Endothelial cell of umbilical vein (primary cell): Measurements from ENCODE around the gene BUD13. TPM values are rescaled to one million over a fixed set of nuclear protein-coding genes. Genes with fewer than 3 reads are reported as not detected.

ENCODE experiments used
- BruUV-seq: library from RNA; stranded (reverse); fragments of 400-500 nt; replicated peaks from 2 replicates; lab custom pipeline; 2021; lab: Mats Ljungman, UMichigan
- CTCF ChIA-PET: fragments of 300-600, 350-600 bp; sonication (Branson Sonifier 250); formaldehyde crosslinking; loops from one replicate; lab custom pipeline; 2021; ENCODE audit warnings: antibody characterized with exemption, inconsistent platforms; lab: Charles Lee
- POLR2A ChIA-PET: fragments of 300-600, 350-600 bp; sonication (Branson Sonifier 250); formaldehyde crosslinking; loops from one replicate; lab custom pipeline; 2021; ENCODE audit warnings: antibody characterized with exemption, inconsistent platforms; lab: Charles Lee
- DNase-seq: peaks from one replicate; pipeline ENCODE4 v3.0.0-alpha.2; 2011; ENCODE audit warnings: low read depth, low spot score
- FAIRE-seq: peaks from 2 replicates; lab custom pipeline; 2011; peaks lifted over from hg19 to GRCh38; lab: Jason Lieb, UNC
- H2AFZ ChIP-seq: 2 replicates; pipeline ENCODE4 v1.6.0; 2012; ENCODE audit warnings: low read depth, low read length, control low read depth, inconsistent platforms
- H3K27ac ChIP-seq: 2 replicates; pipeline ENCODE4 v1.5.1; 2011; ENCODE audit warnings: low read depth, mild to moderate bottlenecking, control low read depth, low read length, moderate library complexity; ENCODE audit not compliant: insufficient read depth
- H3K27me3 ChIP-seq, 2 experiments: 2 replicates each; pipeline versions ENCODE4 v1.6.0 to v1.6.1; 2011; ENCODE audit warnings: low read length in 2 of 2, mixed read lengths in 1 of 2; ENCODE audit not compliant: control insufficient read depth in 2 of 2, insufficient read depth in 2 of 2
- H3K36me3 ChIP-seq, 2 experiments: 2 replicates in 1 of 2; 3 replicates in 1 of 2; pipeline ENCODE4 v1.5.1; 2011; ENCODE audit warnings: low read length in 2 of 2, mild to moderate bottlenecking in 1 of 2, moderate library complexity in 1 of 2; ENCODE audit not compliant: control insufficient read depth in 2 of 2, insufficient read depth in 2 of 2; ENCODE audit errors: extremely low read depth in 1 of 2
- H3K4me1 ChIP-seq: 3 replicates; pipeline ENCODE4 v1.5.1; 2011; ENCODE audit warnings: mild to moderate bottlenecking, low read length; ENCODE audit not compliant: control insufficient read depth, insufficient read depth; ENCODE audit errors: extremely low read depth
- H3K4me2 ChIP-seq: 2 replicates; pipeline ENCODE4 v1.6.1; 2011; ENCODE audit warnings: low read length, control low read depth, mixed read lengths; ENCODE audit not compliant: insufficient read depth
- H3K4me3 ChIP-seq, 3 experiments: fragments of 200-600 bp in 1 of 3; sonication (generic), shearing (Covaris generic) in 1 of 3; replicated peaks in 1 of 3; 2 replicates each; pipeline ENCODE4 v1.5.1; 2011 to 2016; ENCODE audit warnings: control low read depth in 3 of 3, low read length in 3 of 3, mild to moderate bottlenecking in 2 of 3, inconsistent platforms in 1 of 3, low read depth in 1 of 3, moderate library complexity in 1 of 3; ENCODE audit not compliant: insufficient read depth in 1 of 3
- H3K79me2 ChIP-seq: 2 replicates; pipeline ENCODE4 v1.6.0; 2012; ENCODE audit warnings: low read length, inconsistent platforms; ENCODE audit not compliant: control insufficient read depth, insufficient read depth
- H3K9ac ChIP-seq: replicated peaks from 2 replicates; pipeline ENCODE3; 2011; ENCODE audit warnings: low read length, control low read depth; ENCODE audit not compliant: insufficient read depth; ENCODE audit errors: extremely low read depth
- H3K9me1 ChIP-seq: replicated peaks from 3 replicates; pipeline ENCODE4 v1.6.0; 2011; ENCODE audit warnings: mild to moderate bottlenecking, low read length; ENCODE audit not compliant: control insufficient read depth, insufficient read depth; ENCODE audit errors: extremely low read depth
- H3K9me3 ChIP-seq: replicated peaks from 2 replicates; pipeline ENCODE4 v1.5.1; 2012; ENCODE audit warnings: low read length, inconsistent platforms; ENCODE audit not compliant: control insufficient read depth, insufficient read depth
- H4K20me1 ChIP-seq: replicated peaks from 2 replicates; pipeline ENCODE3; 2011; ENCODE audit warnings: mild to moderate bottlenecking, low read length; ENCODE audit not compliant: control insufficient read depth, insufficient read depth; ENCODE audit errors: extremely low read depth
- CTCF ChIP-seq, 2 donors: IDR thresholded peaks; 1 replicate in 1 of 2; 2 replicates in 1 of 2; pipeline ENCODE4 v1.5.1; 2011; ENCODE audit warnings: low read length in 2 of 2, mild to moderate bottlenecking in 2 of 2, moderate library complexity in 2 of 2, control low read depth in 1 of 2, inconsistent platforms in 1 of 2, low read depth in 1 of 2; ENCODE audit not compliant: insufficient read depth in 1 of 2; ENCODE audit errors: extremely low read depth in 1 of 2
- EZH2 ChIP-seq: IDR thresholded peaks from 2 replicates; pipeline ENCODE4 v1.6.1; 2012; ENCODE audit warnings: borderline replicate concordance, low read depth, mild to moderate bottlenecking, moderate library complexity, low read length, inconsistent platforms; ENCODE audit not compliant: severe bottlenecking
- FOS ChIP-seq: IDR thresholded peaks from 2 replicates; pipeline ENCODE4 v1.6.1; 2011; ENCODE audit warnings: mild to moderate bottlenecking, low read length, moderate library complexity, borderline replicate concordance; ENCODE audit not compliant: insufficient read depth
- GATA2 ChIP-seq: IDR thresholded peaks from 2 replicates; pipeline ENCODE4 v1.7.0; 2011; ENCODE audit warnings: low read depth, mild to moderate bottlenecking, moderate library complexity, mixed read lengths, low read length; ENCODE audit not compliant: insufficient read length, insufficient read depth
- JUN ChIP-seq: IDR thresholded peaks from 2 replicates; pipeline ENCODE4 v1.6.1; 2011; ENCODE audit warnings: borderline replicate concordance, low read depth; ENCODE audit not compliant: insufficient read length, insufficient read depth
- MAX ChIP-seq: IDR thresholded peaks from 2 replicates; pipeline ENCODE4 v1.6.1; 2011; ENCODE audit not compliant: insufficient read depth, insufficient read length
- MYC ChIP-seq: IDR thresholded peaks from one replicate; pipeline ENCODE4 v1.6.1; 2011; ENCODE audit warnings: mild to moderate bottlenecking, low read depth, low read length
- POLR2A ChIP-seq: IDR thresholded peaks from 2 replicates; pipeline ENCODE4 v1.6.1; 2012; ENCODE audit warnings: low read depth, mild to moderate bottlenecking, control low read depth, low read length
- POLR2AphosphoS5 ChIP-seq: IDR thresholded peaks from 2 replicates; pipeline ENCODE4 v1.6.1; 2012; ENCODE audit warnings: low read depth, mild to moderate bottlenecking, control low read depth, low read length, moderate library complexity; ENCODE audit not compliant: insufficient read depth
- dilution Hi-C: fragments of 300-500 bp; cut with MboI; formaldehyde crosslinking; loops from one replicate; pipeline ENCODE4 v1.15.0; 2019; ENCODE audit warnings: low sequenced_read_pairs; ENCODE audit not compliant: extremely low pct_ligation_motif_present
- intact Hi-C: fragments of 100-400 bp; cut with micrococcal nuclease; formaldehyde crosslinking; loops from one replicate; pipeline ENCODE4 v1.10.0; 2022
- polyA plus RNA-seq, 4 experiments: library from polyadenylated mRNA; depleted of rRNA in 3 of 4; stranded (reverse) in 3 of 4; unstranded in 1 of 4; fragments of >200 nt; gene quantifications; 2 replicates each; pipeline versions ENCODE4 v1.2.1 to v1.2.3, GENCODE V29; 2011 to 2012; ENCODE audit warnings: missing spikeins in 1 of 4
- total RNA-seq: library from RNA; stranded (reverse); gene quantifications from 2 replicates; pipeline ENCODE4 v1.2.3, GENCODE V29; 2021

Gene BUD13
- total and polyA plus RNA-seq, 2 donors (not counting 3 experiments of a cell fraction or from before 2014, with no cell fraction given): 18.8 to 21.8 TPM

GRCh38 chr11:116702772-116703385 lies 69.9 kb downstream of the BUD13 start:
- Histone ChIP-seq H3K36me3 (no peaks in the 10 kb centered on the region), H4K20me1 (no peaks in the 10 kb centered on the region), H3K27ac (no peak overlapping the region), H3K4me2 (no peak overlapping the region), H3K4me1 (no peaks in the 10 kb centered on the region), H3K4me3 (no peak overlapping the region), H3K9ac (no peak overlapping the region), H3K9me3 (no peaks in the 10 kb centered on the region), H2AFZ (no peak overlapping the region), H3K27me3 (peaks cover 3 to 8% of the 10 kb centered on the region in 2 experiments), H3K9me1 (no peaks in the 10 kb centered on the region), H3K79me2 (no peaks in the 10 kb centered on the region)
- DNase-seq (no peak), FAIRE-seq (no peak)
- dilution Hi-C loops: no loop called here
- TF ChIP-seq FOS (no peak), EZH2 (no peak), MYC (no peak), POLR2A (no peak), MAX (no peak), POLR2AphosphoS5 (no peak), GATA2 (no peak), JUN (no peak), CTCF (IDR thresholded peaks at IDR 0.05; ENCODE audit: extremely low read depth in 1 of 2, insufficient read depth in 1 of 2, low read depth in 1 of 2, low read length in 2 of 2) (no peak)
- POLR2A ChIA-PET: no interaction called here
- intact Hi-C loops: no loop called here
- CTCF ChIA-PET: interaction anchor here (1.1 kb wide), 1 partner anchor 1368 kb away, joined by 3 read pairs; no protein-coding TSS in a partner anchor
- BruUV-seq: no TSS peak
